ENCODE data around the gene KAT5.
"Not testable (repeated sequence)": the region's sequence is repeated elsewhere in the genome, so short reads cannot be mapped to it uniquely, and the experiment has no call there.

Gene KAT5

GRCh38 chr11:65711785-65712632 lies at the start of gene KAT5:
Gene KAT5 (plus strand): TSS chr11:65712252. CDS start chr11:65712268, 16 bp downstream.
- peak; percentile 95 for DNase-seq

GRCh38 chr11:65662799-65663638 lies 49.0 kb upstream of the KAT5 start, which contains the start of gene RELA:
Gene RELA (minus strand): TSS chr11:65662916. CDS start chr11:65662832, 84 bp downstream.
- peak; percentile 51 for DNase-seq

- no peak for DNase-seq
These were observed 48.3 kb upstream of the KAT5 start for GRCh38 chr11:65663639-65664200.

- DNase-seq = no peak
These were observed 39.7 kb upstream of the KAT5 start for GRCh38 chr11:65672180-65672860.

GRCh38 chr11:65672982-65673381 lies 39.1 kb upstream of the KAT5 start:
- no peak for DNase-seq

GRCh38 chr11:65680192-65680743 lies 31.8 kb upstream of the KAT5 start:
- no peak for DNase-seq

GRCh38 chr11:65683480-65683879 lies 28.6 kb upstream of the KAT5 start:
- DNase-seq = not testable (repeated sequence)

- DNase-seq = no peak
These were observed 26.1 kb upstream of the KAT5 start for GRCh38 chr11:65685981-65686380.

GRCh38 chr11:65691847-65692246 lies 20.2 kb upstream of the KAT5 start:
- not testable (repeated sequence) for DNase-seq

GRCh38 chr11:65692367-65692766 lies 19.7 kb upstream of the KAT5 start:
- DNase-seq = no peak

GRCh38 chr11:65695459-65696241 lies 16.4 kb upstream of the KAT5 start:
- DNase-seq = peak; percentile 66

GRCh38 chr11:65696802-65697552 lies 15.1 kb upstream of the KAT5 start:
- no peak for DNase-seq

GRCh38 chr11:65698205-65698604 lies 13.8 kb upstream of the KAT5 start:
- no peak for DNase-seq

- DNase-seq = no peak
These were observed 12.7 kb upstream of the KAT5 start for GRCh38 chr11:65699306-65699705.

- no peak for DNase-seq
These were observed 11.7 kb upstream of the KAT5 start for GRCh38 chr11:65700399-65700798.

- DNase-seq = no peak
These were observed 10.4 kb upstream of the KAT5 start for GRCh38 chr11:65701686-65702085.

GRCh38 chr11:65703846-65704245 lies 8.2 kb upstream of the KAT5 start:
- no peak for DNase-seq

- not testable (repeated sequence) for DNase-seq
These were observed 5.7 kb upstream of the KAT5 start for GRCh38 chr11:65706303-65706763.

- not testable (repeated sequence) for DNase-seq
These were observed 5.0 kb upstream of the KAT5 start for GRCh38 chr11:65707002-65707401.

- no peak for DNase-seq
These were observed 3.6 kb upstream of the KAT5 start for GRCh38 chr11:65708451-65708850.

GRCh38 chr11:65709661-65710060 lies 2.4 kb upstream of the KAT5 start:
- DNase-seq = no peak
